ENCODE data around the gene MUSTN1. TPM values are rescaled to one million over a fixed set of nuclear protein-coding genes. Genes with fewer than 3 reads are reported as not detected.

The MUSTN1 gene
- total and polyA plus RNA-seq, 2 experiments from 2014 or later: 1.2 to 1.4 TPM

DNA sequence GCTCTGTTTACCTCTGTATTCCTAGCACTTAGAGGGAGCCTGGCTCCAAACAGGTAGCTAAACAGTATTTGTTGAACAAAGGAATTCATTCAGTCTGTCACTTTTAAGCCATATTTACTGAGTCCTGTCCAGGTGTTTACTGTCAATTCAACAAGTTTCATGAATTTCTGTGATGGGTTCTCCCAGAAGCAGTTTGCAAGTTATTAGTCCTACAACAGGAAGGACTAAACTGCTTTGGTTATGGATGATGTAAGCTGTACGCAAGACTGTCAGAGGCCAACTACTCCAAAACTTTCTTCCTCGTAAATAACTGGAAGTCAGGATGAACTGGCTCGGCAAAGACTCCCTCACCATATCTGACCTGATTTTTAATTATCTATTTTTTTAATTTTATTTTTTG lies 37.4 kb upstream of the MUSTN1 start (continued):
- TF ChIP-seq POLR2AphosphoS5 (IDR thresholded peaks at IDR 0.05; ENCODE audit: low read depth) (no peak), EZH2phosphoT487 (IDR thresholded peaks at IDR 0.05; ENCODE audit: unreplicated experiment) (no peak), JUNB (IDR thresholded peaks at IDR 0.05; ENCODE audit: unreplicated experiment) (no peak), ZNF114 (CRISPR knock-in tag; IDR thresholded peaks at IDR 0.05) (no peak), ZNF331 (CRISPR knock-in tag; IDR thresholded peaks at IDR 0.05; ENCODE audit: low read depth) (no peak), CREB1 (CRISPR knock-in tag; IDR thresholded peaks at IDR 0.05; ENCODE audit: low read depth) (no peak)
- TF ChIP-seq, protein P1, sequence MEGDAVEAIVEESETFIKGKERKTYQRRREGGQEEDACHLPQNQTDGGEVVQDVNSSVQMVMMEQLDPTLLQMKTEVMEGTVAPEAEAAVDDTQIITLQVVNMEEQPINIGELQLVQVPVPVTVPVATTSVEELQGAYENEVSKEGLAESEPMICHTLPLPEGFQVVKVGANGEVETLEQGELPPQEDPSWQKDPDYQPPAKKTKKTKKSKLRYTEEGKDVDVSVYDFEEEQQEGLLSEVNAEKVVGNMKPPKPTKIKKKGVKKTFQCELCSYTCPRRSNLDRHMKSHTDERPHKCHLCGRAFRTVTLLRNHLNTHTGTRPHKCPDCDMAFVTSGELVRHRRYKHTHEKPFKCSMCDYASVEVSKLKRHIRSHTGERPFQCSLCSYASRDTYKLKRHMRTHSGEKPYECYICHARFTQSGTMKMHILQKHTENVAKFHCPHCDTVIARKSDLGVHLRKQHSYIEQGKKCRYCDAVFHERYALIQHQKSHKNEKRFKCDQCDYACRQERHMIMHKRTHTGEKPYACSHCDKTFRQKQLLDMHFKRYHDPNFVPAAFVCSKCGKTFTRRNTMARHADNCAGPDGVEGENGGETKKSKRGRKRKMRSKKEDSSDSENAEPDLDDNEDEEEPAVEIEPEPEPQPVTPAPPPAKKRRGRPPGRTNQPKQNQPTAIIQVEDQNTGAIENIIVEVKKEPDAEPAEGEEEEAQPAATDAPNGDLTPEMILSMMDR (conservative IDR thresholded peaks at IDR 0.05; ENCODE audit: low read depth in 2 of 2): no peak

DNA sequence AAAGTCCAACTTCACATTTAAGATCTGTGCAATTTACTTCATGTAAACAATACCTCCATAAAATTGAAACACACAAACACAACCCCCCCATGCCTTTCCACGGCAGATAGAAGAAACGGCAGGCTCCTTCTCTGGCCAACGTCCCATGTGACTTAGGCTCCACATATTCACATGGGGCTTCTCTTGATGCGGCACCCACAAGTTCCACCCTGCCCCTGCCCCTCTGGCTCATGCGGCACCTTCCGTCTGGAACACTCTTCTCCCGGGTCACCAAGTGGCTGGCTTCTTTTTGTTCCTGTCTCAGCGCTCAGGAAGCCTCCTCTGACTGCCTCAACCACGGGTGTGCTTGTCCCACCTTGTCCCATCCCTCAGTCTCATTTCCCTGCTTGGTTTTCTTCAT lies 36.9 kb upstream of the MUSTN1 start:
- ATAC-seq: no peak
- Histone ChIP-seq H3F3A (replicated peaks; ENCODE audit: low read depth) (no peaks in the 10 kb centered on the region), H3K4me3 (no peak overlapping the region), H3K79me2 (replicated peaks; ENCODE audit: insufficient read depth) (peaks cover 13% of the 10 kb centered on the region), H3K4me1 (ENCODE audit: insufficient read depth) (peaks cover 7% of the 10 kb centered on the region), H3K36me3 (ENCODE audit: insufficient read depth) (no peaks in the 10 kb centered on the region), H3K27me3 (ENCODE audit: insufficient read depth) (no peaks in the 10 kb centered on the region), H4K20me1 (replicated peaks; ENCODE audit: insufficient read depth) (no peaks in the 10 kb centered on the region; the same call in 1 of the 2 replicates), H3K4me2 (no peak overlapping the region), H3K9me2 (ENCODE audit: insufficient read depth) (no peaks in the 10 kb centered on the region), H2AFZ (no peak overlapping the region), H3K27ac (ENCODE audit: low read depth) (no peak overlapping the region)
- Mint-ChIP-seq H3K9me3 (no peaks in the 10 kb centered on the region), H3K4me3 (no peak overlapping the region), H3K4me1 (peaks cover 30% of the 10 kb centered on the region), H3K36me3 (ENCODE audit: low read depth) (peaks cover under 1% of the 10 kb centered on the region; the same call in 2 of the 3 replicates), H3K27ac (no peak overlapping the region; the same call in 1 of the 2 replicates), H3K27me3 (ENCODE audit: insufficient read depth, low read depth, poor library complexity) (no peaks in the 10 kb centered on the region)
- TF ChIP-seq STAT1 (IDR thresholded peaks at IDR 0.05; ENCODE audit: unreplicated experiment): no peak
- TF ChIP-seq, protein P2, sequence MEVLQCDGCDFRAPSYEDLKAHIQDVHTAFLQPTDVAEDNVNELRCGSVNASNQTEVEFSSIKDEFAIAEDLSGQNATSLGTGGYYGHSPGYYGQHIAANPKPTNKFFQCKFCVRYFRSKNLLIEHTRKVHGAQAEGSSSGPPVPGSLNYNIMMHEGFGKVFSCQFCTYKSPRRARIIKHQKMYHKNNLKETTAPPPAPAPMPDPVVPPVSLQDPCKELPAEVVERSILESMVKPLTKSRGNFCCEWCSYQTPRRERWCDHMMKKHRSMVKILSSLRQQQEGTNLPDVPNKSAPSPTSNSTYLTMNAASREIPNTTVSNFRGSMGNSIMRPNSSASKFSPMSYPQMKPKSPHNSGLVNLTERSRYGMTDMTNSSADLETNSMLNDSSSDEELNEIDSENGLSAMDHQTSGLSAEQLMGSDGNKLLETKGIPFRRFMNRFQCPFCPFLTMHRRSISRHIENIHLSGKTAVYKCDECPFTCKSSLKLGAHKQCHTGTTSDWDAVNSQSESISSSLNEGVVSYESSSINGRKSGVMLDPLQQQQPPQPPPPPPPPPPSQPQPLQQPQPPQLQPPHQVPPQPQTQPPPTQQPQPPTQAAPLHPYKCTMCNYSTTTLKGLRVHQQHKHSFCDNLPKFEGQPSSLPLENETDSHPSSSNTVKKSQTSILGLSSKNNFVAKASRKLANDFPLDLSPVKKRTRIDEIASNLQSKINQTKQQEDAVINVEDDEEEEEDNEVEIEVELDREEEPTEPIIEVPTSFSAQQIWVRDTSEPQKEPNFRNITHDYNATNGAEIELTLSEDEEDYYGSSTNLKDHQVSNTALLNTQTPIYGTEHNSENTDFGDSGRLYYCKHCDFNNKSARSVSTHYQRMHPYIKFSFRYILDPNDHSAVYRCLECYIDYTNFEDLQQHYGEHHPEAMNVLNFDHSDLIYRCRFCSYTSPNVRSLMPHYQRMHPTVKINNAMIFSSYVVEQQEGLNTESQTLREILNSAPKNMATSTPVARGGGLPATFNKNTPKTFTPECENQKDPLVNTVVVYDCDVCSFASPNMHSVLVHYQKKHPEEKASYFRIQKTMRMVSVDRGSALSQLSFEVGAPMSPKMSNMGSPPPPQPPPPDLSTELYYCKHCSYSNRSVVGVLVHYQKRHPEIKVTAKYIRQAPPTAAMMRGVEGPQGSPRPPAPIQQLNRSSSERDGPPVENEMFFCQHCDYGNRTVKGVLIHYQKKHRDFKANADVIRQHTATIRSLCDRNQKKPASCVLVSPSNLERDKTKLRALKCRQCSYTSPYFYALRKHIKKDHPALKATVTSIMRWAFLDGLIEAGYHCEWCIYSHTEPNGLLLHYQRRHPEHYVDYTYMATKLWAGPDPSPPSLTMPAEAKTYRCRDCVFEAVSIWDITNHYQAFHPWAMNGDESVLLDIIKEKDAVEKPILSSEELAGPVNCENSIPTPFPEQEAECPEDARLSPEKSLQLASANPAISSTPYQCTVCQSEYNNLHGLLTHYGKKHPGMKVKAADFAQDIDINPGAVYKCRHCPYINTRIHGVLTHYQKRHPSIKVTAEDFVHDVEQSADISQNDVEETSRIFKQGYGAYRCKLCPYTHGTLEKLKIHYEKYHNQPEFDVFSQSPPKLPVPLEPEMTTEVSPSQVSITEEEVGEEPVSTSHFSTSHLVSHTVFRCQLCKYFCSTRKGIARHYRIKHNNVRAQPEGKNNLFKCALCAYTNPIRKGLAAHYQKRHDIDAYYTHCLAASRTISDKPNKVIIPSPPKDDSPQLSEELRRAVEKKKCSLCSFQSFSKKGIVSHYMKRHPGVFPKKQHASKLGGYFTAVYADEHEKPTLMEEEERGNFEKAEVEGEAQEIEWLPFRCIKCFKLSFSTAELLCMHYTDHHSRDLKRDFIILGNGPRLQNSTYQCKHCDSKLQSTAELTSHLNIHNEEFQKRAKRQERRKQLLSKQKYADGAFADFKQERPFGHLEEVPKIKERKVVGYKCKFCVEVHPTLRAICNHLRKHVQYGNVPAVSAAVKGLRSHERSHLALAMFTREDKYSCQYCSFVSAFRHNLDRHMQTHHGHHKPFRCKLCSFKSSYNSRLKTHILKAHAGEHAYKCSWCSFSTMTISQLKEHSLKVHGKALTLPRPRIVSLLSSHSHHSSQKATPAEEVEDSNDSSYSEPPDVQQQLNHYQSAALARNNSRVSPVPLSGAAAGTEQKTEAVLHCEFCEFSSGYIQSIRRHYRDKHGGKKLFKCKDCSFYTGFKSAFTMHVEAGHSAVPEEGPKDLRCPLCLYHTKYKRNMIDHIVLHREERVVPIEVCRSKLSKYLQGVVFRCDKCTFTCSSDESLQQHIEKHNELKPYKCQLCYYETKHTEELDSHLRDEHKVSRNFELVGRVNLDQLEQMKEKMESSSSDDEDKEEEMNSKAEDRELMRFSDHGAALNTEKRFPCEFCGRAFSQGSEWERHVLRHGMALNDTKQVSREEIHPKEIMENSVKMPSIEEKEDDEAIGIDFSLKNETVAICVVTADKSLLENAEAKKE (CRISPR knock-in tag; IDR thresholded peaks at IDR 0.05): no peak
- no peak for TF ChIP-seq JUNB (IDR thresholded peaks at IDR 0.05; ENCODE audit: unreplicated experiment)
- TF ChIP-seq POLR2AphosphoS5 (IDR thresholded peaks at IDR 0.05; ENCODE audit: low read depth): no peak
- TF ChIP-seq CREB1 (CRISPR knock-in tag; IDR thresholded peaks at IDR 0.05; ENCODE audit: low read depth): no peak
- no peak for TF ChIP-seq NANOG (IDR thresholded peaks at IDR 0.05; ENCODE audit: borderline replicate concordance)
- no peak for TF ChIP-seq EZH2 (IDR thresholded peaks at IDR 0.05; ENCODE audit: low read depth, unreplicated experiment)
- TF ChIP-seq, protein P3, sequence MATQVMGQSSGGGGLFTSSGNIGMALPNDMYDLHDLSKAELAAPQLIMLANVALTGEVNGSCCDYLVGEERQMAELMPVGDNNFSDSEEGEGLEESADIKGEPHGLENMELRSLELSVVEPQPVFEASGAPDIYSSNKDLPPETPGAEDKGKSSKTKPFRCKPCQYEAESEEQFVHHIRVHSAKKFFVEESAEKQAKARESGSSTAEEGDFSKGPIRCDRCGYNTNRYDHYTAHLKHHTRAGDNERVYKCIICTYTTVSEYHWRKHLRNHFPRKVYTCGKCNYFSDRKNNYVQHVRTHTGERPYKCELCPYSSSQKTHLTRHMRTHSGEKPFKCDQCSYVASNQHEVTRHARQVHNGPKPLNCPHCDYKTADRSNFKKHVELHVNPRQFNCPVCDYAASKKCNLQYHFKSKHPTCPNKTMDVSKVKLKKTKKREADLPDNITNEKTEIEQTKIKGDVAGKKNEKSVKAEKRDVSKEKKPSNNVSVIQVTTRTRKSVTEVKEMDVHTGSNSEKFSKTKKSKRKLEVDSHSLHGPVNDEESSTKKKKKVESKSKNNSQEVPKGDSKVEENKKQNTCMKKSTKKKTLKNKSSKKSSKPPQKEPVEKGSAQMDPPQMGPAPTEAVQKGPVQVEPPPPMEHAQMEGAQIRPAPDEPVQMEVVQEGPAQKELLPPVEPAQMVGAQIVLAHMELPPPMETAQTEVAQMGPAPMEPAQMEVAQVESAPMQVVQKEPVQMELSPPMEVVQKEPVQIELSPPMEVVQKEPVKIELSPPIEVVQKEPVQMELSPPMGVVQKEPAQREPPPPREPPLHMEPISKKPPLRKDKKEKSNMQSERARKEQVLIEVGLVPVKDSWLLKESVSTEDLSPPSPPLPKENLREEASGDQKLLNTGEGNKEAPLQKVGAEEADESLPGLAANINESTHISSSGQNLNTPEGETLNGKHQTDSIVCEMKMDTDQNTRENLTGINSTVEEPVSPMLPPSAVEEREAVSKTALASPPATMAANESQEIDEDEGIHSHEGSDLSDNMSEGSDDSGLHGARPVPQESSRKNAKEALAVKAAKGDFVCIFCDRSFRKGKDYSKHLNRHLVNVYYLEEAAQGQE (IDR thresholded peaks at IDR 0.05; ENCODE audit: unreplicated experiment): no peak
- TF ChIP-seq, protein P4, sequence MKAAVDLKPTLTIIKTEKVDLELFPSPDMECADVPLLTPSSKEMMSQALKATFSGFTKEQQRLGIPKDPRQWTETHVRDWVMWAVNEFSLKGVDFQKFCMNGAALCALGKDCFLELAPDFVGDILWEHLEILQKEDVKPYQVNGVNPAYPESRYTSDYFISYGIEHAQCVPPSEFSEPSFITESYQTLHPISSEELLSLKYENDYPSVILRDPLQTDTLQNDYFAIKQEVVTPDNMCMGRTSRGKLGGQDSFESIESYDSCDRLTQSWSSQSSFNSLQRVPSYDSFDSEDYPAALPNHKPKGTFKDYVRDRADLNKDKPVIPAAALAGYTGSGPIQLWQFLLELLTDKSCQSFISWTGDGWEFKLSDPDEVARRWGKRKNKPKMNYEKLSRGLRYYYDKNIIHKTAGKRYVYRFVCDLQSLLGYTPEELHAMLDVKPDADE (IDR thresholded peaks at IDR 0.05): no peak
- DNase-seq (ENCODE audit: low spot score): no peak

Data from GM23338 (cell line).